WI38 (cell line): ENCODE data around the gene ARHGEF38.

Source experiments
- H3K4me3 ChIP-seq: 2 replicates; pipeline ENCODE4 v1.5.1; 2011; ENCODE audit warnings: low read depth, mild to moderate bottlenecking, control low read depth, low read length
- TF ChIP-seq, protein P1 (sequence below): IDR thresholded peaks from 2 replicates; pipeline ENCODE4 v1.5.1; 2012; ENCODE audit warnings: low read depth, mild to moderate bottlenecking, control low read depth, low read length

ARHGEF38 gene, protein sequence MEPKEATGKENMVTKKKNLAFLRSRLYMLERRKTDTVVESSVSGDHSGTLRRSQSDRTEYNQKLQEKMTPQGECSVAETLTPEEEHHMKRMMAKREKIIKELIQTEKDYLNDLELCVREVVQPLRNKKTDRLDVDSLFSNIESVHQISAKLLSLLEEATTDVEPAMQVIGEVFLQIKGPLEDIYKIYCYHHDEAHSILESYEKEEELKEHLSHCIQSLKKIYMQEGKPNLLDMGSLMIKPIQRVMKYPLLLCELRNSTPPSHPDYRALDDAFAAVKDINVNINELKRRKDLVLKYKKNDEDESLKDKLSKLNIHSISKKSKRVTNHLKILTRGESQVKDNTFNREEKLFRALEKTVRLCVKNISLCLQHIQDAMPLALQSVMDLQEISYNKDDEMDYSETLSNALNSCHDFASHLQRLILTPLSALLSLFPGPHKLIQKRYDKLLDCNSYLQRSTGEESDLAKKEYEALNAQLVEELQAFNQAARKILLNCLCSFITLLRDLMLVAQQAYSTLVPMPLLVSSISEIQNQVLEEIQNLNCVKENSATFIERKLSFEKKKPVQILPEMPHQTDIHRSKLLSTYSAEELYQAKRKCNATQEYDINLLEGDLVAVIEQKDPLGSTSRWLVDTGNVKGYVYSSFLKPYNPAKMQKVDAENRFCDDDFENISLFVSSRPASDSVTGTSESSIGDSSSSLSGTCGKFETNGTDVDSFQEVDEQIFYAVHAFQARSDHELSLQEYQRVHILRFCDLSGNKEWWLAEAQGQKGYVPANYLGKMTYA

DNA sequence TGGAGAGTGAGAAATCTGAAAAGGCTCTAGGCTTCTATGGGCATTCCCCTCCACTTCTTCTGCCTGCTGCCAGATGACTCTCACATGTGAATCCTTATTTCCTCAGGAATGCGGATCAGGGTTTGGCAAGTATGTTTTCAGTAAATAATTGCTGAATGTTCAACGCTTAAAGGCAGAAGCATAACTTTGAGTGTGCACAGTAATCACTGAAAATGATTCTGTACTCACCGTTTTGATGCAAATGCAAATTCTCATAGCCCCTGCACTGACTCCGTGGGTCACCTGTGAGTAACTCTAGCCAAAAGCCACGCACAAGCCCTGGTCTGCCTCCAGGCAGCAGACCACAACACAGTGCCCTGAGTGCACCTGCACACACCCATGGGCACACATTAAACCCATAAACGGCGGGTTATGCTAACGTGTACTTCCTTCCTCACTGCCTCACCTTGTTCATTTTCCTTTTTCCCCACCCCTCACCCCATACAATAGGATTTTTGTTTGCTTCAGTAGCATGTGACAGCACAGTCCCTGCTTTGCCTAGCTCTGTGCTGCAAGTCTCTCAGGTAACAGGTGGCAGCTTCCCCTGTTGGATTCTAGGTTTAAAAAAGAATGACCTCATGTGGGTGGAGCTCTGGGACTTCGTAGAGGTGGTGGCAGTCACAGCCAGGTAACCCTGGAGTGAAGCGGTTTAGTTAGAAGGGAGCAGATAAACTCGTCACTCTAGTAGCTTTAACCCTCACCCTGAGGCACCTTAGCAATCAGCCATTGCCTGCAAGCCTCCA, at the start of gene ARHGEF38:
TSS of gene ARHGEF38 (plus strand) at position 656 of the 782 bp plus-strand sequence. CDS start 146 bp downstream, outside the sequence.
- TF ChIP-seq, protein P1, sequence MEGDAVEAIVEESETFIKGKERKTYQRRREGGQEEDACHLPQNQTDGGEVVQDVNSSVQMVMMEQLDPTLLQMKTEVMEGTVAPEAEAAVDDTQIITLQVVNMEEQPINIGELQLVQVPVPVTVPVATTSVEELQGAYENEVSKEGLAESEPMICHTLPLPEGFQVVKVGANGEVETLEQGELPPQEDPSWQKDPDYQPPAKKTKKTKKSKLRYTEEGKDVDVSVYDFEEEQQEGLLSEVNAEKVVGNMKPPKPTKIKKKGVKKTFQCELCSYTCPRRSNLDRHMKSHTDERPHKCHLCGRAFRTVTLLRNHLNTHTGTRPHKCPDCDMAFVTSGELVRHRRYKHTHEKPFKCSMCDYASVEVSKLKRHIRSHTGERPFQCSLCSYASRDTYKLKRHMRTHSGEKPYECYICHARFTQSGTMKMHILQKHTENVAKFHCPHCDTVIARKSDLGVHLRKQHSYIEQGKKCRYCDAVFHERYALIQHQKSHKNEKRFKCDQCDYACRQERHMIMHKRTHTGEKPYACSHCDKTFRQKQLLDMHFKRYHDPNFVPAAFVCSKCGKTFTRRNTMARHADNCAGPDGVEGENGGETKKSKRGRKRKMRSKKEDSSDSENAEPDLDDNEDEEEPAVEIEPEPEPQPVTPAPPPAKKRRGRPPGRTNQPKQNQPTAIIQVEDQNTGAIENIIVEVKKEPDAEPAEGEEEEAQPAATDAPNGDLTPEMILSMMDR: no peak
- H3K4me3 ChIP-seq: no peak within 1 kb of the TSS

DNA sequence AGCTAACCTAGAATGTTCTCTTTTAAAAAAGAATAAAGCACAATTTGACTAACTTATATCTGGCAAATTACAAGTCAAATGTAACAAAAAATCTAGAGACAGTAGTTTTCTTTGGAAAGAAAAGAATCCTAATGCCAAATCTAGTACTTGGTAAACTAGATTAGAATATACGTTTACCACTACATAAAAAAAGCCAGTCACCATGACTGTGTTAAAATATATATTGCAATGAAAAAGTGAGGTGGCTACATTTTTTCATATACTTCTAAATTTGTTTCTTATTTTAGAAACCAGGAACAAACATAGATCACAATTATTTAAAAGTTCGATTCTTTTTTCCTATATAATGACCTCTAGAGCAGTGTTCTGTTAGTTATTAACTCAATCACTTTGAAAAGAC, 48.9 kb upstream of the ARHGEF38 start:
- TF ChIP-seq, protein P1: no peak
- no peak overlapping the region for H3K4me3 ChIP-seq

DNA sequence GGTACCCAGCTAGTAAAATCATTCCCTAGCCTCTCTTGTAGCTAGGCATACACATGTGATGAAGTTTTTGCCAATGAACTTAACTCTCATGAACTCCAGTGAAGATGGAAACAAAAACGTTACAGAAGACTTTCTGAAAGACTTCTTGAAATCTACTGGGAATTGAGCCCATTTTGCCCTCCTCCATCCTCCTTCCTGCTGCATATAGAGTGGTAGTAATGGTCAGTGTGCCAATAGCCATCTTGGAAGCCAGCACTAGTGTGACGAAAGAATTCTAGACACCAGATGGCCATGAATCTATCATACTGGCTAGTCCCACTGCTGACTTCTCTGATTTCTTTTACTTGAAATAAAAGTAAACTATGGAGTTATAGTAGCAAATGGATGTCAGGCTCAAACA, 47.7 kb upstream of the ARHGEF38 start:
- TF ChIP-seq, protein P1: no peak
- no peak overlapping the region for H3K4me3 ChIP-seq

DNA sequence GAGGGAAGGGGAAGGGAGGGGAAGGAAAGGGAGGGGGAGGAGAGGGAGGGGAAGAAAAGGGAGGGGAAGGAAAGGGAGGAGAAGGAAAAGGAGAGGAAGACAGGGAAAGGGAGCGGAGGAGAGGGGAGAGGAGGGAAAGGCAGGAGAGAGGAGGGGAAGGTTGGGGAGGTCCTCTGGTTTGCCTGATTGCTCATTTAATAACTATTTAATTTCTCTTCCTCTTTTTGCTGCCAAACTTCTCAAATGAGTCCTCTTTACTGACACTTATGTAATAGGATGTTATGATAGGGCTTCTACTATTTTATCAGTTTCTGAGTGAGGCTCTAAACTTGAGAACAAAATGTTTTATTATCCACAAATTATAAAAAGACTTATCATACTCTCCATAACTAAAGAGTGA, 43.1 kb upstream of the ARHGEF38 start:
- TF ChIP-seq, protein P1: no peak
- no peak overlapping the region for H3K4me3 ChIP-seq

DNA sequence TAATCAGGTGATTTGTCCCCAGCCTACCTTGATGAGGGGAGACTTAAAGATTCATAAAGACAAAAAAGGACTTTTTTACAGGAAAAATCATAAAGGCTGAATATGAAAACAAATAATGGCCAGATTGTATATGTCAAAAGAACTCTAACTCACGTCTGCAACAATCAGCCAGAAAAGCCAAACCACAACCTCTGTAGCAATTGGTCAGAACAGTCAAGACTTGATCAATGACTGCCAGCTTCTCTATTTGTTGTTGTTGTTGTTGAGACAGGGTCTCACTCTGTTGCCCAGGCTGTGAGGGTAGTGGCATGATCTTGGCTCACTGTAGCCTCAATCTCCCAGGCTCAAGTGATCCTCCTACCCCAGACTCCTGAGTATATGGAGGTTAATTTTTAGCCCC, 42.7 kb upstream of the ARHGEF38 start:
- TF ChIP-seq, protein P1: no peak

DNA sequence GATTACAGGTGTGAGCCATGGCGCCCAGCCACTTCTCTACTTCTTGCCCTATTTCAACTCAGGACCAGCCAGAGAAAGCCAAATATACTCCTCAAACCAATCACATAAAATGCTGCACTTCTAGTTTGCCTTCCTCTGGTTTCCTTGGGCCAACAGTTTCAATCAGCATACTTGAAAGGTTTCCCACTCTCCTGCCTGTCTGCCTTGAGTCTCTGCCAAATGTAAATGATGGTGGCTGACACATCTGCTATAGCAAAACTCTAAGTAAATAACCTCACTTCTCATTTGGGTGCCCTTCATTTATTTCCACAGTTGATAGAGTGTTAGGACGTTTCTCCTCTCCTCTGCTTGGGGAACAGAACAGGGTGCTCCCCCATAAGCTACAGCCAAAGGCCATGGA, 42.2 kb upstream of the ARHGEF38 start:
- H3K4me3 ChIP-seq: no peak overlapping the region
- TF ChIP-seq, protein P1: no peak

More for the DNA sequence above, 42.7 kb upstream of the ARHGEF38 start:
- H3K4me3 ChIP-seq: no peak overlapping the region
